Transverse colon (tissue), 4 donors: ENCODE data around the gene UBAC1. TPM values are rescaled to one million over a fixed set of nuclear protein-coding genes. Genes with fewer than 3 reads are reported as not detected.
"Not testable (repeated sequence)": the region's sequence is repeated elsewhere in the genome, so short reads cannot be mapped to it uniquely, and the experiment has no call there.

Source experiments
- DNase-seq: peaks from one replicate; pipeline ENCODE4 v3.0.0-alpha.2; 2019
- H3K27ac ChIP-seq, 4 donors: fragments of 200-600 bp; sonication (generic); 2 replicates each; pipeline ENCODE4 v1.5.1; 2016 to 2018; ENCODE audit warnings: inconsistent platforms in 4 of 4
- H3K27me3 ChIP-seq: fragments of 200-600 bp; sonication (generic); 2 replicates; pipeline ENCODE4 v1.5.1; 2017; ENCODE audit warnings: inconsistent platforms
- H3K36me3 ChIP-seq, 4 donors: fragments of 200-600 bp; sonication (generic); 2 replicates each; pipeline ENCODE4 v1.5.1; 2017 to 2019; ENCODE audit warnings: inconsistent platforms in 4 of 4
- H3K4me1 ChIP-seq, 4 donors: fragments of 200-600 bp; sonication (generic); 2 replicates each; pipeline ENCODE4 v1.5.1; 2017 to 2020; ENCODE audit warnings: inconsistent platforms in 4 of 4
- H3K4me3 ChIP-seq, 4 donors: fragments of 200-600 bp; sonication (generic); 1 replicate in 1 of 4; 2 replicates in 3 of 4; pipeline versions ENCODE4 v1.5.1 to v1.6.1; 2017 to 2019; ENCODE audit warnings: inconsistent platforms in 4 of 4
- H3K9me3 ChIP-seq, 2 donors: fragments of 200-600 bp; sonication (generic); 2 replicates each; pipeline ENCODE4 v1.5.1; 2017 to 2019; ENCODE audit warnings: inconsistent platforms in 2 of 2
- CTCF ChIP-seq, 5 experiments: fragments of 200-600 bp in 3 of 5; fragments of 450-650 bp in 2 of 5; sonication (generic) in 3 of 5; IDR thresholded peaks; 1 replicate in 2 of 5; 2 replicates in 3 of 5; pipeline ENCODE4 v1.5.1; 2016 to 2017; ENCODE audit warnings: antibody characterized with exemption in 5 of 5, inconsistent platforms in 3 of 5, mild to moderate bottlenecking in 2 of 5, moderate library complexity in 1 of 5
- EP300 ChIP-seq: sonication (generic); formaldehyde crosslinking; IDR thresholded peaks from one replicate; pipeline ENCODE4 v1.6.1; 2017; ENCODE audit warnings: antibody characterized with exemption, low read depth
- POLR2A ChIP-seq: fragments of 450-650 bp; IDR thresholded peaks from one replicate; pipeline ENCODE4 v1.6.1; 2016; ENCODE audit warnings: antibody characterized with exemption, mild to moderate bottlenecking, moderate library complexity
- POLR2AphosphoS5 ChIP-seq, 3 donors: sonication (generic); formaldehyde crosslinking; IDR thresholded peaks; one replicate each; pipeline ENCODE4 v1.6.1; 2016; ENCODE audit warnings: antibody characterized with exemption in 3 of 3
- WGBS, 2 donors: methylation state at CpG; one replicate each; pipeline ENCODE4 v1.1.5; 2018; ENCODE audit warnings: low coverage in 1 of 2; 5-methylcytosine and 5-hydroxymethylcytosine counted together
- in situ Hi-C, 4 donors: fragments of 200-750 bp; cut with MboI; loops; one replicate each; pipeline versions ENCODE4 v1.15.0 to v1.15.1; 2017; ENCODE audit warnings: low sequenced_read_pairs in 3 of 4, low pct_ligation_motif_present in 1 of 4, low pct_unique_long_range_greater_than_20kb in 1 of 4
- intact Hi-C: fragments of 100-400 bp; cut with DNase I; formaldehyde crosslinking; loops from one replicate; pipeline ENCODE4 v1.15.1; 2023; ENCODE audit warnings: low total_unique reads
- total RNA-seq, 4 donors: library from RNA; depleted of rRNA; stranded (reverse); fragments of >200 nt; gene quantifications; one replicate each; pipeline ENCODE4 v1.1.0, GENCODE V29; 2016

Gene UBAC1
- total RNA-seq, 4 donors from 2014 or later: 42.6 to 91.9 (median 62.9) TPM

- no peak for DNase-seq
- Histone ChIP-seq H3K9me3 (no peaks in the 10 kb centered on the region), H3K4me3 (no peak overlapping the region), H3K27ac (no peak overlapping the region), H3K27me3 (no peaks in the 10 kb centered on the region), H3K4me1 (peaks cover 0 to 38% (median 7%) of the 10 kb centered on the region in 4 donors), H3K36me3 (no peaks in the 10 kb centered on the region)
- intact Hi-C loops (no loop called here), in situ Hi-C loops (no loop called here)
- WGBS, 2 donors: 100% methylated on average over 1 of the region's 1 CpG
- TF ChIP-seq POLR2AphosphoS5 (IDR thresholded peaks at IDR 0.05): no peak
- TF ChIP-seq CTCF (IDR thresholded peaks at IDR 0.05): no peak
- no peak for TF ChIP-seq EP300
- no peak for TF ChIP-seq POLR2A
Measured at GRCh38 chr9:135893104-135893503, 68.1 kb downstream of the UBAC1 start.

DNA sequence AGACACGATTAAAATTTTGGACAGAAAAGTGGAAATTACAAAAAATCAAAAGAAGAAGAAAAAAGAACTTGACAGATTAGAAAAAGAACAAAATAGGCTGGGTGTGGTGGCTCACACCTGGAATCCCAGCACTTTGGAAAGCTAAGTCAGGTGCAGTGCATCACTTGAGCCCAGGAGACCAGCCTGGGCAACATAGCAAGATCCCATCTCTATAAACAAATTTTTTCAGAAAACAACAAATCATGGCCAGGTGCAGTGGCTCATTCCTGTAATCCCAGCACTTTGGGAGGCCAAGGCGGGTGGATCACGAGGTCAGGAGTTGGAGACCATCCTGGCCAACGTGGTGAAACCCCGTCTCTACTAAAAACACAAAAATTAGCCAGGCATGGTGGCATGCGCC is 68.8 kb downstream of the UBAC1 start:
- H3K27me3 ChIP-seq, H3K27ac ChIP-seq, H3K9me3 ChIP-seq, H3K36me3 ChIP-seq, DNase-seq, in situ Hi-C loops, H3K4me3 ChIP-seq, intact Hi-C loops: not testable (repeated sequence)
- peaks cover 0 to 46% (median 11%) of the 10 kb centered on the region in 4 donors for H3K4me1 ChIP-seq
- 93 to 95% methylated on average over 3 to 6 of the region's 6 CpGs for WGBS, 2 donors

GRCh38 chr9:135891027-135891631 is 70.0 kb downstream of the UBAC1 start:
- Histone ChIP-seq H3K36me3 (no peaks in the 10 kb centered on the region), H3K9me3 (no peaks in the 10 kb centered on the region), H3K4me3 (no peak overlapping the region), H3K4me1 (peaks cover 0 to 48% (median 11%) of the 10 kb centered on the region in 4 donors), H3K27ac (no peak overlapping the region), H3K27me3 (no peaks in the 10 kb centered on the region)
- in situ Hi-C loops (no loop called here), intact Hi-C loops (no loop called here)
- no peak for DNase-seq
- no peak for TF ChIP-seq CTCF (IDR thresholded peaks at IDR 0.05)
- TF ChIP-seq EP300: no peak
- TF ChIP-seq POLR2AphosphoS5 (IDR thresholded peaks at IDR 0.05): no peak
- TF ChIP-seq POLR2A: no peak
- 33 to 76% methylated on average over 1 to 8 of the region's 8 CpGs for WGBS, 2 donors

DNA sequence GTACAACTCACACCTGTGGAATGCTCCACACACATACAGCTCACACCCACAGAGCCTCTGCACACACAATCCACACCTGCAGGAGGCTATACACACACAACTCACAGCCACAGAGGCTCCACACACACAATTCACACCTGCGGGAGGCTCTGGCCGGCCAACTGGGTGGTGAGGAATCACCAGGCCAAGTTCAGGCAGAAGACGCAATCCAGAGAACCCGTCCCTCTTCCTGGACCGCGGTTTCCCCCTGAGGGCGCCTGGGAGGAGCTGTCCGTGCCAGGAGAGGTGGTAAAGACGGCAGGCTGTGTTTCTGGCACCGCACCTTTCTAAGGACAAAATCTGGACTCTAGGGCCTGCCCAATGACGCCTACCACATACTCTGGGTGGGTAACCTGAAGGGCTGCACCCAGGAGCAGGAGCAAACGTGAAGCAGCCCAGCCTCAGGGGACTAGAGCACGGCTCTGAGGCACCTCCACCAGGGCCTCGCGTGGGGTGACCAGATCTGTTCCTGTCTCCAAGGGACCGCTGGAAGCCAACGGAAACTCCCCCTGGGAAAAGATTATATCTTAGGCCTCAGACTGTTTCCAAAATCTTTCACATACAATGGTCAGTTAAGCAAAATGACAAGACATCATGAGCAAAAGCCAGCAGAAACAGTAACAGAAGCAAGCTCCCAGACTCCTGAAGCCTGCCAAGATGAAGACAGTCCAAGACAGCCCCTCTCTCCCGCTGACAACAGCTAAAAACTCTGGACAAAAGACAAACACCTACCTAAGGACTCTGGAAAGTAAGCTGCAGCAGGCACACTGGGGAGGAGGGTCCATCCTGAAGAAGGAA is 70.8 kb downstream of the UBAC1 start:
- WGBS, 2 donors: 74 to 100% methylated on average over 1 to 18 of the region's 18 CpGs
- Histone ChIP-seq H3K4me1 (peaks cover 0 to 45% (median 11%) of the 10 kb centered on the region in 4 donors), H3K36me3 (no peaks in the 10 kb centered on the region), H3K27ac (no peak overlapping the region), H3K27me3 (no peaks in the 10 kb centered on the region), H3K9me3 (no peaks in the 10 kb centered on the region), H3K4me3 (no peak overlapping the region)
- no peak for DNase-seq
- TF ChIP-seq POLR2A: no peak
- no peak for TF ChIP-seq EP300
- TF ChIP-seq POLR2AphosphoS5 (IDR thresholded peaks at IDR 0.05): no peak
- no peak for TF ChIP-seq CTCF (IDR thresholded peaks at IDR 0.05)
- in situ Hi-C loops (no loop called here), intact Hi-C loops (no loop called here)
